Activated CD4-positive, alpha-beta memory T cell treated with anti-CD3 and anti-CD28 coated beads for 36 hours (primary cell): ENCODE results near the gene DTX2. TPM values are rescaled to one million over a fixed set of nuclear protein-coding genes. Genes with fewer than 3 reads are reported as not detected.
"Not testable (repeated sequence)": the region's sequence is repeated elsewhere in the genome, so short reads cannot be mapped to it uniquely, and the experiment has no call there.

Experiments used
- CTCF ChIA-PET: fragments of 350-600 bp; sonication (Branson Sonifier 250); formaldehyde crosslinking; loops from one replicate; lab custom pipeline; 2021; ENCODE audit warnings: antibody characterized with exemption, inconsistent platforms; lab: Charles Lee
- POLR2A ChIA-PET: fragments of 350-600 bp; sonication (Branson Sonifier 250); formaldehyde crosslinking; loops from one replicate; lab custom pipeline; 2021; ENCODE audit warnings: antibody characterized with exemption; lab: Charles Lee
- DNase-seq: peaks from one replicate; pipeline ENCODE4 v3.0.0-alpha.2; 2020
- H3K27ac Mint-ChIP-seq: one replicate; pipeline ENCODE4 v1.8.0; 2021; ENCODE audit warnings: mixed read lengths
- H3K27me3 Mint-ChIP-seq: one replicate; pipeline ENCODE4 v1.8.0; 2021; ENCODE audit warnings: mixed read lengths
- H3K36me3 Mint-ChIP-seq: one replicate; pipeline ENCODE4 v1.8.0; 2021; ENCODE audit warnings: mixed read lengths
- H3K4me1 Mint-ChIP-seq: one replicate; pipeline ENCODE4 v1.8.0; 2021; ENCODE audit warnings: low read depth, mixed read lengths
- H3K4me3 Mint-ChIP-seq: one replicate; pipeline ENCODE4 v1.8.0; 2021; ENCODE audit warnings: mild to moderate bottlenecking, mixed read lengths
- H3K9me3 Mint-ChIP-seq: one replicate; pipeline ENCODE4 v1.8.0; 2021; ENCODE audit warnings: mixed read lengths
- intact Hi-C: fragments of 100-400 bp; cut with micrococcal nuclease; formaldehyde crosslinking; loops from one replicate; pipeline ENCODE4 v1.15.1; 2023
- total RNA-seq, 2 experiments: library from RNA; stranded (reverse); gene quantifications; one replicate each; pipeline ENCODE4 v1.2.3, GENCODE V29; 2021

DTX2 gene
- total RNA-seq, 2 experiments from 2014 or later: 15.9 to 16.5 TPM

DNA sequence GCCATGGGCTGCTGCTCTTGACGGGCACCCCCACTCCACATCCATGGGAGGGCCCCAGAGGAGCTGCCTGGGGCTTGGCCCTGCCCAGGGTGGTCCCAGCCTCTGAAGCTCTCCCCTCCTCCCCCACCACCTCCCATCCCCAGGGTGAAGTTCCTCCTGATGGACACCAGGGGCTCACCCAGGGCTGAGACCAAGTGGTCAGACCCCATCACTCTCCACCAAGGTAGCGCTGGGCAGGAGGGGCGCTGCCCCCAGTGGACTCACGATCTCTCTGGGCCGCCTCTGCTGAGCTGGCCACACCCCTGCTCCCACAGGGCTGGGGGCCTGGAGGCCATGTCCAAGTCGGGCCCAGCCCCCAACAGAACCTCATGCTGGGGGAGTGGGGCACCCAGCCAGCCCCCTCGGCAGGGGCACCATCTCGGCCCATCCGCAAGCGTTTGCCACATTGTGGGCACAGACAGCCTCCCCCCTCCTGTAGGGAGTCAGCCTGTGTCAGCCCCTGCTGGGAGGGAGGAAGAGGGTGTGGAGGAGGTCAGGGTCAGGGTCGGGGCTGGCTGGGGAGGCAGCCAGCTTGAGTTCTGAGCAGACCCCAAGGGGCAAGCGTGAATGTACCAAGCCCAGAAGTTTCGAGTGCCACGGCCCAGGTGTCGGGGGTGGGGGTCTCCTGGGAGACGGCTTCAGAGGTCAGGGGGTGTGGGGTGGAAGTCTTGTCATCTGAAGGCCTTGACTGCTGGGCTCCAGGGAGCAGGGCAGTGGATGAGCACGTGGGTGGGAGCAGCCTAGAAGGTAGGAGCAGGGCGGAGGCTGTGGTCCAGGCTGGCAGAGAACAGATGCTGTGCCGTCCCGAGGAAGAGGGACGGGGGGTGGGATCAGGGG lies 51.7 kb downstream of the DTX2 start:
- H3K4me3 Mint-ChIP-seq: no peak overlapping the region
- no peaks in the 10 kb centered on the region for H3K27me3 Mint-ChIP-seq
- no peak overlapping the region for H3K27ac Mint-ChIP-seq
- H3K4me1 Mint-ChIP-seq: no peaks in the 10 kb centered on the region
- H3K36me3 Mint-ChIP-seq: no peaks in the 10 kb centered on the region
- CTCF ChIA-PET: no interaction called here
- POLR2A ChIA-PET: no interaction called here
- DNase-seq: no peak
- no peaks in the 10 kb centered on the region for H3K9me3 Mint-ChIP-seq
- intact Hi-C loops: no loop called here

DNA sequence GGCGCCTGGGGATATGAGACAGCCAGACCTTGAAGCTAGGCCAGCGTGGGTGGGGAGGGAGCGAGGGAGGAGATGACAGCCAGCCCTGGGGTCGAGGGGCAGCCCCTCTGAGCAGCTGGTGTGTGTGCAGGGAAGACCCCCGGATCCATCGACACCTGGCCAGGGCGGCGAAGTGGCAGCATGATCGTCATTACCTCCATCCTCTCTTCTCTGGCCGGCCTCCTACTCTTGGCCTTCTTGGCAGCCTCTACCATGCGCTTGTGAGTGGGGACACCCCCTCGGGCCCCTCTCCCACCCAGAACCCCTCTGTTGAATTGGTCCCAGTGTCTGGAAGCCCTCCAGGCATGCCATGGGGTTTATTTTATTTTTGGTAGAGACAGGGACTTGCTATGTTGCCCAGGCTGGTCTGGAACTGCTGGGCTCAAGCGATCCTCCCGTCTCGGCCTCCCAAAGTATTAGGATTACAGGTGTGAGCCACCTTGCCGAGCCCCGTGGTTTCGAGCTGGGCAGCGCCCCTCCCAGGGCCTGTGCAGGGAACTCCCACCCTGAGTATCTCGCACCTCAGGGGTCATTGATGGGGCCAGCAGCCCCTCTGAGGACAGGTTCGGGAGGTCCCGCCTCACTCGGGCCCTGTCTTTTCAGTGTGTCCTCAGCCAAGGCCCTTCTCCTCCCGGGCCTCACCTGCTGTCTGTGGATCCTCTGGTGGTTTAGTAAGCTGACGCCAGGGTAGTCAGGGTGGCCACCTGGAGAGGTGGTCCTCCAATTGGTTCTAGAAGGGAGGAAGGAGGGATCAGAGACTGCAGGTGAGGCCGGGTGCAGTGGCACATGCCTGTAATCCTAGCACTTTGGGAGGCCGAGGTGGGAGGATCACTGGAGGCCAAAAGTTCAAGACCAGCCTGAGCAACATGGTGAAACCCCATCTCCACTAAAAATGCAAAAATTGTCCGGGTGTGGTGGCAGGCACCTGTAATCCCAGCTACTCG lies 52.6 kb downstream of the DTX2 start:
- ChIA-PET POLR2A (no interaction called here), CTCF (no interaction called here)
- no peaks in the 10 kb centered on the region for H3K9me3 Mint-ChIP-seq

DNA sequence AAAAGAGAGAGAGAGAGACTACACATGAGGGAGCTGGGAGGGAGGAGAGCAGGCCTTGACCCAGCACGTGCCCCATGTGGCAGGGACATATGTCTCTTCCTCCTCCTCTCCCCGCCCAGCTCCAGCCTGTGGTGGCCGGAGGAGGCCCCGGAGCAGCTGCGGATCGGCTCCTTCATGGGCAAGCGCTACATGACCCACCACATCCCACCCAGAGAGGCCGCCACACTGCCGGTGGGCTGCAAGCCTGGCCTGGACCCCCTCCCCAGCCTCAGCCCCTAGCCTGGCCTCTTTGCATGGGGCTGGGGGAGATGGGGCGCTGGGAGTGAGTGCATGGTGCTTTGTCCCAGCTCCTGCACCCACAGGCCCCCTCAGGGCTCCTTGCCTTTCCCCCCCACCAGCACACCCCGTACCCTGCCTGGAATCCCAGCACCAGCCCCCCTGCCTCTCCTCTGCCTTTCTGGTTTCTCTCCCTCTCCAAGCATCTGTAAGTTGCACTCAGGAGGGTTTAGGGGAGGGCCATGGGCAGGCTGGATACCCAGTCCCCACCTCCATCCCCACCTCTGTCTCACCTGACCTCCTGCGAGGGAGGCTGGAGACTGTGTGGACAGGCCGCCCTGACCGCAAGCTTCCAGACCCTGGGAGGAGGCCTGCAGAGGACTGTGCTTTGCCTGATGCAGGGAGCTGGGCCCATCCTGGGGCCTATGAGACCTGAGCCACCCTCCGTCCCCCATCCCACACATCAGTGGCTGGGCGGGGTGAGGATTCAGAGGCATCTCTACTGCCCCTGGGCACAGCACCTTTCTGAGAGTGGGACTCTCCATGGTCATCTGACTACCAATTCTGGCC lies 53.6 kb downstream of the DTX2 start:
- Mint-ChIP-seq H3K4me1 (no peaks in the 10 kb centered on the region), H3K4me3 (no peak overlapping the region), H3K36me3 (no peaks in the 10 kb centered on the region), H3K9me3 (no peaks in the 10 kb centered on the region), H3K27me3 (no peaks in the 10 kb centered on the region), H3K27ac (no peak overlapping the region)
- intact Hi-C loops: no loop called here
- DNase-seq: no peak
- CTCF ChIA-PET: no interaction called here
- POLR2A ChIA-PET: no interaction called here

More for the DNA sequence above, 52.6 kb downstream of the DTX2 start:
- H3K4me1 Mint-ChIP-seq: no peaks in the 10 kb centered on the region
- DNase-seq: no peak
- H3K4me3 Mint-ChIP-seq: no peak overlapping the region
- intact Hi-C loops: no loop called here
- no peaks in the 10 kb centered on the region for H3K27me3 Mint-ChIP-seq
- no peak overlapping the region for H3K27ac Mint-ChIP-seq
- H3K36me3 Mint-ChIP-seq: no peaks in the 10 kb centered on the region

DNA sequence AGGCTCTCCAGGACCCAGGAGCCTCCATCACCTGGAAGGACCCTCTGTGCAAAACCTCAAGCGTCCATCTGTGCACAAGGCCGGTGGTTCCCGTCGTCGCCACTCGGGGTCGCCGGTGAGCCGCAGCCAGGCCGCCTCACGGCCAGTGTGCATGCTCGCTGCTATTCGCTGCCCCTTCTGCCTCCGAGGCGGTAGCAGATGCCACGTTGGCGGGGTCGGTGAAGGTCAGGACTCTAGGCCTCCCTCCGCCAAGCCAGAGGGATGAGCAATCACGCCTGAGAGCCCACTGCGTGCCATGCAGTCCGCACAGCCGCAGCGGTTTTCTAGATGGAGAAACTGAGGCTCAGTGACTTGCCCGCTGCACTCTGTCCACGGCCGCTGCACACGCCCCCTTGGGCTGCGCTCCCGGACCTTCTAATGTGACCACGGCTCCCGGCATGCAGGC lies 54.5 kb downstream of the DTX2 start:
- ChIA-PET CTCF (no interaction called here), POLR2A (no interaction called here)
- Mint-ChIP-seq H3K4me1 (no peaks in the 10 kb centered on the region), H3K27me3 (no peaks in the 10 kb centered on the region), H3K36me3 (no peaks in the 10 kb centered on the region), H3K9me3 (no peaks in the 10 kb centered on the region), H3K4me3 (no peak overlapping the region), H3K27ac (no peak overlapping the region)
- intact Hi-C loops: no loop called here
- peak; percentile 66 for DNase-seq

DNA sequence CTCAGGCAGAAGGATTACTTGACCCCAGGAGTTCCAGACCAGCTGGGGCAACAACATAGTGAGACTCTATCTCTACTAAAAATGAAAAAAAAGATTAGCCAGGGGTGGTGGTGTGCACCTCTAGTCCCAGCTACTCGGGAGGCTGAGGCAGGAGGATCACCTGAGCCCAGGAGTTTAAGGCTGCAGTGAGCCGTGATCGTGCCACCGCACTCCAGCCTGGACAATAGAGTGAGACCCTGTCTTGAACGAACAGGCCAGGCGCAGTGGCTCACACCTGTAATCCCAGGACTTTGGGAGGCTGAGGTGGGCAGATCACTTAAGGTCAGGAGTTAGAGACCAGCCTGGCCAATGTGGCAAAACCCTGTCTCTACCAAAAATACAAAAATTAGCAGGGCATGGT lies 55.4 kb downstream of the DTX2 start:
- H3K27me3 Mint-ChIP-seq, CTCF ChIA-PET, DNase-seq, H3K4me1 Mint-ChIP-seq, H3K4me3 Mint-ChIP-seq, H3K27ac Mint-ChIP-seq, intact Hi-C loops, H3K9me3 Mint-ChIP-seq, H3K36me3 Mint-ChIP-seq, POLR2A ChIA-PET: not testable (repeated sequence)

DNA sequence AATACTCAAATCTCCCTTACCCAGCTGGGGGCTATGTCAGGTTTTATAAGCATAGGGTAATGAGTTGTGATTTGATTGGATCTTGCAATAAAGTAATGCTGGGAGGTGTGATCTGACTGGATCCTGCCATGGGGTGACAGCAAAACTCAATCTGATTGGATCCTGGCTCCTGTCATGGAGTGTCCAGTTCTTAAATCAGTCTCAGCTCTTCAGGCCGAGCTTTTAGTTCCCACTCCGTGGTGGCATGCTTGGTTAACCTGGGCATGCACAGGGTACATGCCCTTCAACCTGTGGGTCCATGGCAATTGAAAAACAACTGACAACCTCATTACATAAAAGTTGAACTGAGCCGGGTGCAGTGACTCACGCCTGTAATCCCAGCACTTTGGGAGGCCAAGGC lies 64.7 kb downstream of the DTX2 start:
- H3K4me3 Mint-ChIP-seq, H3K27me3 Mint-ChIP-seq, H3K9me3 Mint-ChIP-seq, H3K27ac Mint-ChIP-seq, H3K36me3 Mint-ChIP-seq, POLR2A ChIA-PET, DNase-seq, H3K4me1 Mint-ChIP-seq, CTCF ChIA-PET, intact Hi-C loops: not testable (repeated sequence)

DNA sequence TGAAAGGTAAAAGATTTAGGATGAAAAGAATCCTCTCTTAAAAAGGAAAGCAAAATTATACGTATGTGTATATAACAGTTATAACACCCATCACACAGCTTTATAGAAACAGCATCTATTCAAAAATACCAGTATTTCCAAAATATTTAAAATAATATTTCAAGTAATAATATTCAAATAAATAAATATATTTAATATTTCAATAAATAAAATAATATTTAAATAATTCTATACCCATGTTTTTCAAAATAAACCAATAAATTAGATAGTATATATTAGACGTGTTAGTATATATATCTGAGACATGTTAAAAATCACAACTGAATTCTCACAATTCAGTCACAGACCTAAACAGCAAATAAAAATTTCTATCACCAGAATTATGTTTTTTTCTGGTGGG lies 70.1 kb downstream of the DTX2 start:
- H3K4me1 Mint-ChIP-seq, H3K9me3 Mint-ChIP-seq, intact Hi-C loops, POLR2A ChIA-PET, H3K36me3 Mint-ChIP-seq, DNase-seq, H3K4me3 Mint-ChIP-seq, H3K27me3 Mint-ChIP-seq, CTCF ChIA-PET, H3K27ac Mint-ChIP-seq: not testable (repeated sequence)

DNA sequence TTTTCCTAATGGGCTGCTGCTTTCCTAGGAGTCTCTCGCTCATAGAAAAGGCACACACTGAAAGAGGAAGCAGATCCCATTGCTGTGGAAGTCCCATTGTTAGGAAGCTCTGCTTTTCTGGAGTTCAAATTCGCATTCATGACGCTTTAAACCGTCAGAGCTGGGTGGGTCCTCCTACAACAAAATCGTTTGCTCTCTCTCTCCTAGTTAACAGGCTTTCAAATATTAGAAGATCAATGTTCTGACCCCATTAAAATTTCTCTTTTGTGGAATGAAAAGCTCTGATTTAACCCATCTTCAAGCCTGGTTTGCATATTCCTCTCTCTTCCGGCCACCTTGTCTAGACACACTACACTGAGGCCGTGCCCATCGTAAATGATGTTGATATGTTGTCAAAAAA lies 81.7 kb downstream of the DTX2 start, which contains the start of gene SPDYE16:
SPDYE16 (minus strand) TSS at position 101 of the 400 bp plus-strand sequence. CDS start 1,838 bp downstream, outside the sequence.
- H3K4me1 Mint-ChIP-seq, DNase-seq, H3K27me3 Mint-ChIP-seq, H3K27ac Mint-ChIP-seq, intact Hi-C loops, H3K36me3 Mint-ChIP-seq, H3K9me3 Mint-ChIP-seq, POLR2A ChIA-PET, H3K4me3 Mint-ChIP-seq, CTCF ChIA-PET: not testable (repeated sequence)

DNA sequence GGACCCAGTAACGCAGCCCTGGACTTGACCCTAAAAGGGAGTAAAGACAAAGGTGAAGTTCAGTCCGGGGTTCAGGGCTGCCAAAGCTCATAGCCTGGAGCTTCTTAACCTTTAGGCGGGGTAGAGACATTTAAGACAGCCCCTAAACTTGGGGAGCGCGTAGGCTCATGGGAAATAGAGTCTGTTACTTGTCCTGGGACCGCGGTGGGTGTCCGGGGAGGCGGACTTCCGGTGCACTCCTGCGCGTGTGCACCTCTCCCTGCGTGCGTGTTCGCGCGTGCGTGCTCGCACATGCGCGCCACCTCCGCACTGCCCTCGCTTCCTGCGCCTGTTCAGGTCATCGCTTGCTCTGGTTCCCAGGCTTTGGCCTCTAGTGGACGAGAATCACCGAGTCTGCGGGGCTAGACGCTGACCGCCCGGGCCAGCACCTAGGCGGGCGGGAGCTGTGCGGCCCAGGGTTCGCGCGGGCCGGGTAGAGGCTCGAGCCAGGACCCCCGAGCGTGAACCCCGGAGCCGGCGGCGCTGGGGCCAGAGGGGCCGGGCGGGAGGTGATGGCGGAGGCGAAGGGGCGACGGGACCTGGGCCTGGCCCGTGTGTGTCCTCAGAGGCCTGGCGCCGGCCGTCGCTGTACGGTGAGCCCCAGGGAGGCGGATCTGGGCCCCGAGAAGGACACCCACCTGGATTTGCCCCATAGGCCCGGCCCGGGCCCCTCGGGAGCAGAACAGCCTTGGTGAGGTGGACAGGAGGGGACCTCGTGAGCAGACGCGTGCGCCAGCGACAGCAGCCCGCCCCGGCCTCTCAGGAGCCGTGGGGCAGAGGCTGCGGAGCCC lies 87.7 kb downstream of the DTX2 start:
- peak; percentile 92 for DNase-seq
- H3K27me3 Mint-ChIP-seq, POLR2A ChIA-PET, H3K9me3 Mint-ChIP-seq, CTCF ChIA-PET: not testable (repeated sequence)
- intact Hi-C loops: loop anchor here (5.0 kb wide), 1 partner anchor 232 kb away; no protein-coding TSS in a partner anchor
- Mint-ChIP-seq H3K4me3 (peak overlapping the region; percentile 90), H3K27ac (peak overlapping the region; percentile 82), H3K36me3 (peaks cover 12% of the 10 kb centered on the region), H3K4me1 (peaks cover 19% of the 10 kb centered on the region)

DNA sequence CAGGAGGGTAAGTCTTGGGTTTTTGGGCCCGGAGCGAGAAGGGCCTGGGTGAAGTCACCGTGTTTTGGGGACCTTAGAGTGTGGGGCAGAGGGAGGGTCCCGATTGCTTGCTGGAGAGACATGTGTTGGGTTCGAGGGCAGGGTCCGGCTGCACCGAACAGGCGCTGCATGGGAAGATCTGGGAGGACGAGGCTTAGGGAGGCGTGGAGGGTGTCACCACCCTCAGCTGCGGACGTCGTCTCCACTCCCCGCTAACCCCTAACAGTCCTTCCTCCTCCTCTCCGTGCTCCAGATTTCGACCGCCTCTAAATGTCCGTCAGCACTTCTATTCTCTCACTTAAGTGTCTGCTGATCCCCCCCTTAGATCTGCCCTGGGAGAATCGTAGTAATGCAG lies 88.3 kb downstream of the DTX2 start:
- POLR2A ChIA-PET, H3K27me3 Mint-ChIP-seq, CTCF ChIA-PET, H3K9me3 Mint-ChIP-seq: not testable (repeated sequence)
- Mint-ChIP-seq H3K36me3 (peaks cover 14% of the 10 kb centered on the region), H3K4me1 (peaks cover 21% of the 10 kb centered on the region), H3K27ac (peak overlapping the region; percentile 70), H3K4me3 (peak overlapping the region; percentile 90)
- peak; percentile 15 for DNase-seq
- intact Hi-C loops: loop anchor here (5.0 kb wide), 1 partner anchor 233 kb away; no protein-coding TSS in a partner anchor

DNA sequence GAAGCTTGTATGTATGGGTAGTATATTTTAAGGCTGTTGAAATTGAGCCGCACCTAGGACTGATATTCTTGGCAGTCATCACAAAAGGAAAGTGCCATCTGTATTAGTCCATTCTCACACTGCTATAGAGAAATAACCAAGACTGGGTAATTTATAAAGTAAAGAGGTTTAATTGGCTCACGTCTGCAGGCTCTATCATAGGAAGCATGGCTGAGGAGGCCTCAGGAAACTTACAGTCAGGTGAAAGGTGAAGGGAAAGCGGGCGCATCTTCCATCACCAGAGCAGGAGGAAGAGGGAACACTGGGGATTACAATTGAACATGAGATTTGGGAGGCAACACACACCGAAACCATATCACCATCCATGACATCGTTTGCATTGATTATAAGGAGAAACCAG lies 90.5 kb downstream of the DTX2 start:
- CTCF ChIA-PET, intact Hi-C loops, H3K27ac Mint-ChIP-seq, DNase-seq, H3K27me3 Mint-ChIP-seq, H3K4me3 Mint-ChIP-seq, H3K9me3 Mint-ChIP-seq, POLR2A ChIA-PET: not testable (repeated sequence)
- Mint-ChIP-seq H3K4me1 (peaks cover 29% of the 10 kb centered on the region), H3K36me3 (peaks cover 19% of the 10 kb centered on the region)
